Aorta (tissue), 5 donors: ENCODE measurements around the gene MICAL2. TPM values are rescaled to one million over a fixed set of nuclear protein-coding genes. Genes with fewer than 3 reads are reported as not detected.

ENCODE experiments used
- ATAC-seq: fragments of 200-7000 bp; cut with Tn5 transposase; one replicate; pipeline ENCODE4 v1.9.1; 2022; ENCODE audit warnings: moderate library complexity; ENCODE audit not compliant: low FRiP score
- DNase-seq, 2 donors: peaks; one replicate each; pipeline ENCODE4 v3.0.0-alpha.2; 2020
- H3K27ac ChIP-seq, 2 donors: one replicate each; pipeline ENCODE4 v1.5.1; 2013; ENCODE audit warnings: low read length in 2 of 2, mild to moderate bottlenecking in 2 of 2, moderate library complexity in 2 of 2, control low read depth in 1 of 2, inconsistent platforms in 1 of 2, low read depth in 1 of 2
- H3K27me3 ChIP-seq, 2 donors: one replicate each; pipeline ENCODE4 v1.6.1; 2013; ENCODE audit warnings: control low read depth in 1 of 2, low read length in 1 of 2, mild to moderate bottlenecking in 1 of 2, moderate library complexity in 1 of 2; ENCODE audit not compliant: insufficient read depth in 2 of 2, control insufficient read depth in 1 of 2
- H3K36me3 ChIP-seq, 2 donors: one replicate each; pipeline ENCODE4 v1.6.1; 2013; ENCODE audit warnings: control low read depth in 1 of 2, low read length in 1 of 2, mild to moderate bottlenecking in 1 of 2; ENCODE audit not compliant: insufficient read depth in 2 of 2, control insufficient read depth in 1 of 2
- H3K4me1 ChIP-seq, 2 donors: one replicate each; pipeline ENCODE4 v1.6.1; 2013; ENCODE audit warnings: low read length in 2 of 2, control low read depth in 1 of 2, mild to moderate bottlenecking in 1 of 2, moderate library complexity in 1 of 2; ENCODE audit not compliant: insufficient read depth in 2 of 2, control insufficient read depth in 1 of 2
- H3K4me3 ChIP-seq, 2 donors: one replicate each; pipeline ENCODE4 v1.5.1; 2013; ENCODE audit warnings: low read length in 2 of 2, control low read depth in 1 of 2, mild to moderate bottlenecking in 1 of 2
- H3K9me3 ChIP-seq: one replicate; pipeline ENCODE4 v1.6.1; 2013; ENCODE audit warnings: mild to moderate bottlenecking, low read length; ENCODE audit not compliant: control insufficient read depth
- WGBS, 2 donors: extraction: QIAGEN DNeasy Blood & Tissue Kit; methylation state at CpG; one replicate each; pipeline ENCODE4 v1.1.7; 2013; 5-methylcytosine and 5-hydroxymethylcytosine counted together
- intact Hi-C, 2 donors: fragments of 100-400 bp; cut with DNase I; formaldehyde crosslinking; loops; one replicate each; pipeline versions ENCODE4 v1.14.2 to v1.15.0; 2022
- polyA plus RNA-seq, 2 donors: library from polyadenylated mRNA; stranded (reverse); fragments of 200-250 nt; gene quantifications; one replicate each; pipeline ENCODE4 v1.2.3, GENCODE V29; 2013
- total RNA-seq, 2 donors: library from RNA; stranded (reverse); fragmentation: NEBNext Ultra II Directional; extraction: Animal tissue kit (Norgen Biotek cat#: 25700); gene quantifications; one replicate each; pipeline ENCODE4 v1.2.1, GENCODE V29; 2021
- donor health status: healthy with polysubstance abuse.
- donor health status: Bipolar disorder and iron deficiency.
- donor health status: DM: no; HTN: no; CAD: no.
- donor health status: DM: no; HTN: no; CAD: no.
- donor health status: DM: yes; HTN: yes; CAD: no.

Gene MICAL2
- total and polyA plus RNA-seq, 4 donors: 87.7 to 605 (median 280) TPM

DNA sequence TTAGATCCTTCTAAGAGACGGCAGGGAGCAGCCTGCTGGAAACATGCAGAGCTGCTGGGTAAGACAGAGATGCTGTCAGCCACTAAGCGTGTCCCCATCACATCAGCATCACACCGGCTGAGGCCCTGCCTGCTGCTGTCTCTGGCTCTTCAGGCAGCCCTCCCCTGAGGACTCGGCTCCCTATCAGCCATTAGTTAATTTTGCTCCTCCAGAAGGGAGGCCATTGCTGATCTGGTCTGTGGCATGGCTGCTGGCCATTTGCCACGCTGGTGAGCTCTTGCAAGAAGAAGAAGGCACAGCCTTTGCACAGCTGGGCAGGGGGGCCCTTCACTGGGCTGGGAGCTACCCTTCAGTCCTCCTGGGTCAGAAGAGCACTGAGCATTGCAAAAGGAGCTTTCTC is 135.8 kb downstream of the MICAL2 start:
- 73 to 79% methylated on average over 5 of the region's 5 CpGs for WGBS, 2 donors
- no peak overlapping the region for H3K4me3 ChIP-seq
- peak overlapping the region in 1 of 2 donors; percentile 0 for H3K27ac ChIP-seq
- H3K36me3 ChIP-seq: peaks cover 3 to 9% of the 10 kb centered on the region in 2 donors
- H3K4me1 ChIP-seq: peaks cover 2 to 3% of the 10 kb centered on the region in 2 donors
- no peak for ATAC-seq
- peak in 1 of 2 donors; percentile 42 for DNase-seq
- intact Hi-C loops: no loop called here
- H3K27me3 ChIP-seq: no peaks in the 10 kb centered on the region
- H3K9me3 ChIP-seq: no peaks in the 10 kb centered on the region

DNA sequence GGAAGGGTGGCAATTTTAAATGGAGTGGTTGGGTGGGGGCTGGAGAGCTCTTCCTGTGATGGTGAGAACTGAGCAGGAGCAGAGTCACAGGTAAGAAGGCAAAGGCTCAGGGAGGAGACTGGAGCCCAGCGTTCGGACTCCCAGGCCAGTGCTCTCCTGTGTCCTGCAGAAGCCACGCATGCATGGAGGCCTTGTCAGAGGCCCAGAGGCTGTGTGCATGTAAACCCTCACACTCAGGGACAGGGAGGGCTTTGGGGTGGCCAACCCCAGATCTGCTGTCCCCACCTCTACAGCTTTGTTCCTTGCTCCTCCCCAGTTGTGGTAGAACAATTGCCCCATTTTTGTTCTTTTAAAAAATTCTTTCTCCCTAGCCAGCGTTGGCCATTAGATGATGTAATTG is 136.6 kb downstream of the MICAL2 start:
- Histone ChIP-seq H3K4me1 (peaks cover 2 to 3% of the 10 kb centered on the region in 2 donors), H3K27me3 (no peaks in the 10 kb centered on the region), H3K9me3 (no peaks in the 10 kb centered on the region), H3K4me3 (no peak overlapping the region), H3K36me3 (peaks cover 3 to 9% of the 10 kb centered on the region in 2 donors), H3K27ac (peak overlapping the region in 1 of 2 donors; percentile 10)
- intact Hi-C loops: no loop called here
- ATAC-seq (no peak), DNase-seq (peak in 1 of 2 donors; percentile 17)
- WGBS, 2 donors: 80 to 85% methylated on average over 4 of the region's 4 CpGs

DNA sequence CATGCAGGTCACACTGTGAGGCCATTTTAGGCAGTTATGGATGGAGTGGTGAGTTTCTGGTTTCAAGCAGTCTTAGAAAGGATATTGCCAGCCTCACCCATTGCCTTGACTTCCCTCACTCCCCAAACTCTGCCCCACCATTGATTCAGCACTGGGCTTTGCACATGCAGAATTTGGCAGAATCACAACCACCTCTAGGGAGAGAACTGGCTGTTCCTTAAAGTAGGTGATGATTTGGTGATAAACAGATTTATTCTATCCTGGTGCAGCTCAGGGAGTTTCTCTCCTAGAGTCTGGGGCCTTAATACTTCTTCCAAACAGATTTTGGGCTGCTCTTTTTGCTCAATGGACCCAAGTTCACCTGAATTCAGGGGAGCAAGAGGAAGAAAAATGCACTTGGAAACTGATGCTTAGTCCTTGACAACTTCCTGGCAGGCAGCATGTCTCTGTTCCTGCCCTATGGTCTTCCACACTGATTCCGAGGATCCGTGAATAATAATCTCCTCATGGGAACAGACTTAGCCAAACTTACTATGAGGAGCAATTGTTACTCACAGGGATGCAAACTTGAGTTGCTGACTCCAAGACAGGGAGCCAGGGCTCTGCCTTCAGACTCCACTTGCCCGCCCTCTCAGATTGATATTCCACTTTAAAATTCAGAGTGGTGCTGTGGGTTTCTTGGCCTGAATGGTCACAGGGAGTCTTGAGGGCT is 137.3 kb downstream of the MICAL2 start:
- Histone ChIP-seq H3K27me3 (no peaks in the 10 kb centered on the region), H3K4me3 (no peak overlapping the region), H3K36me3 (peaks cover 2 to 9% of the 10 kb centered on the region in 2 donors), H3K4me1 (peaks cover 2 to 3% of the 10 kb centered on the region in 2 donors), H3K9me3 (no peaks in the 10 kb centered on the region), H3K27ac (peak overlapping the region in 1 of 2 donors; percentile 58)
- intact Hi-C loops: no loop called here
- 31 to 32% methylated on average over 3 of the region's 3 CpGs for WGBS, 2 donors
- DNase-seq (no peak), ATAC-seq (no peak)

DNA sequence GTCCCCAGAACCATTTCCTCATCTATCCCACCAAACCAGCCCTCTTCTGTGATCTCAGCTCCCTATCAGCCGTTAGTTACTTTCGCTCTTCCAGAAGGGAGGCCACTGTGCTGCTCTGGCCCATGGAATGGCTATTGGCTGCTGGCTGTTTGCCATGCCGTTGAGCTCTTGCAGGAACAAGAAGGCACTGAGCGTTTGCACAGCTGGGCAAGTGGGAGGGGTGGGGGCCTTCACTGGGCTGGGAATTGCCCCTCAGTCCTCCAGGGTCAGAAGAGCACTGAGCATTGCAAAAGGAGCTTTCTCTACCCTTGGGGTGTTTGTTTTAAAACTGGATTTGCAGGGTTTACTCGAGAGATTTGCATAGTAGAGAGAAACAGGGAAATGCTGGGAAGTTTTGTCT is 137.9 kb downstream of the MICAL2 start:
- DNase-seq: peak; percentile 82 to 83
- 16 to 17% methylated on average over 5 of the region's 5 CpGs for WGBS, 2 donors
- intact Hi-C loops: no loop called here
- Histone ChIP-seq H3K27ac (peak overlapping the region in 1 of 2 donors; percentile 58), H3K4me1 (peaks cover 2 to 3% of the 10 kb centered on the region in 2 donors), H3K4me3 (no peak overlapping the region), H3K9me3 (no peaks in the 10 kb centered on the region), H3K36me3 (peaks cover 2 to 9% of the 10 kb centered on the region in 2 donors), H3K27me3 (no peaks in the 10 kb centered on the region)
- peak; percentile 2 for ATAC-seq

- Histone ChIP-seq H3K9me3 (no peaks in the 10 kb centered on the region), H3K4me3 (no peak overlapping the region), H3K4me1 (peaks cover 0 to 3% of the 10 kb centered on the region in 2 donors), H3K36me3 (peaks cover 6 to 9% of the 10 kb centered on the region in 2 donors), H3K27me3 (no peaks in the 10 kb centered on the region), H3K27ac (no peak overlapping the region)
- no peak for DNase-seq
- intact Hi-C loops: no loop called here
- WGBS, 2 donors: 61 to 63% methylated on average over 20 of the region's 20 CpGs
- ATAC-seq: no peak
Observed at GRCh38 chr11:12249590-12250260, 139.3 kb downstream of the MICAL2 start.

- Histone ChIP-seq H3K27me3 (no peaks in the 10 kb centered on the region), H3K9me3 (no peaks in the 10 kb centered on the region), H3K4me1 (peaks cover 0 to 3% of the 10 kb centered on the region in 2 donors), H3K27ac (peak overlapping the region in 1 of 2 donors; percentile 29), H3K4me3 (no peak overlapping the region), H3K36me3 (peaks cover 5 to 6% of the 10 kb centered on the region in 2 donors)
- ATAC-seq (no peak), DNase-seq (no peak)
- 22 to 32% methylated on average over 5 of the region's 5 CpGs for WGBS, 2 donors
- intact Hi-C loops: no loop called here
Observed at GRCh38 chr11:12251666-12252560, 141.5 kb downstream of the MICAL2 start.

DNA sequence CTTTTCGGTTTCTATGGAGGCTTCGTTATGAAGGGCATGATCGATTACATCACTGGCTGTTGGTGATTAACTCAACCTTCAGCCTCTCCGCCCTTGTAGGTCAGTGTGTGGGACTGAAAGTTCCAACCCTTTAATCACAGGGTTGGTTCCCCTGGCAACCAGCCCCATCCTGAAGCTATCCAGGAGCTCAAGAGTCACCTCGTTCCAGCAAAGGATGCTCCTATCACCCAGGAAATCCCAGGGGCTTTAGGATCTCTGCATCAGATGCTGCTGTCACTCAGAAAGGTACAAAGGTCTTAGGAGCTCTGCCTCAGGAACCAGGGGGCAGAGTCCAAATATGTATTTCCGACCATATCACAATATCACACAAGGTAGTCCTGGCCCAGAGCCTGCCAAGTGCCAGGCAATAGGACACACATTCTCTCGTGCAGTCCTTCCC is 143.5 kb downstream of the MICAL2 start:
- ATAC-seq (no peak), DNase-seq (no peak)
- peaks cover 0 to 12% of the 10 kb centered on the region in 2 donors for H3K36me3 ChIP-seq
- no peaks in the 10 kb centered on the region for H3K4me1 ChIP-seq
- H3K4me3 ChIP-seq: no peak overlapping the region
- H3K27ac ChIP-seq: no peak overlapping the region
- 80 to 86% methylated on average over 7 of the region's 7 CpGs for WGBS, 2 donors
- intact Hi-C loops: no loop called here
- no peaks in the 10 kb centered on the region for H3K9me3 ChIP-seq
- H3K27me3 ChIP-seq: no peaks in the 10 kb centered on the region

DNA sequence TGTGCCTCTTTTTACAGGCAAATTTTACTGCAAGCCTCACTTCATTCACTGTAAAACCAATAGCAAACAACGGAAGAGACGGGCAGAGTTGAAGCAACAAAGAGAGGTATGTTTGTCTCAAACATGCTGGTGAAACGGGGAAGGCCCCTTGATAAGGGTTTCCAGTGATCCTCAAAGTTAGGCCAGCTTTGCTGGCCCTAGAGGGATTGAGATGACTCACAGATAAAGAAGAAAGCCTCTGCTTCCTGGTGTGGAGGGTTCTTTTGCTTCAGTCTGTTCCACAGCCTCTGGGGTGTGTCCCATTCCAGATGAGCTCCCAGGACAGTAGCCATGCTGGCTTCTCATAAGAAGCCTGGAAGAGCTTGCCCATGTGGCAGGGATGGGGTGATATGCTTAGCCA is 148.1 kb downstream of the MICAL2 start:
- H3K4me1 ChIP-seq: no peaks in the 10 kb centered on the region
- DNase-seq (peak in 1 of 2 donors; percentile 28), ATAC-seq (no peak)
- no peaks in the 10 kb centered on the region for H3K9me3 ChIP-seq
- H3K4me3 ChIP-seq: no peak overlapping the region
- intact Hi-C loops: no loop called here
- peak overlapping the region; percentile 22 to 51 for H3K27ac ChIP-seq
- H3K27me3 ChIP-seq: no peaks in the 10 kb centered on the region
- WGBS, 2 donors: 9 to 24% methylated on average over 3 of the region's 3 CpGs
- peaks cover 0 to 24% of the 10 kb centered on the region in 2 donors for H3K36me3 ChIP-seq
